HepG2 (cell line): ENCODE results near the gene KISS1R. TPM values are rescaled to one million over a fixed set of nuclear protein-coding genes. Genes with fewer than 3 reads are reported as not detected.
A peak's percentile ranks its signal among the peaks of the same experiment; 100 is the strongest.

Experiments
- ATF1 ChIP-seq: IDR thresholded peaks from 2 replicates; pipeline ENCODE4 v1.6.1; 2016; ENCODE audit warnings: mild to moderate bottlenecking, control low read depth
- BATF2 ChIP-seq: sonication (generic); formaldehyde crosslinking; IDR thresholded peaks from 2 replicates; pipeline ENCODE4 v1.8.0; 2022; ENCODE audit warnings: mild to moderate bottlenecking, missing genetic modification reagents, moderate library complexity
- CBFB ChIP-seq: sonication (generic); formaldehyde crosslinking; IDR thresholded peaks from 2 replicates; pipeline ENCODE4 v1.4.0; 2020; ENCODE audit warnings: missing genetic modification reagents
- DNMT3B ChIP-seq: conservative IDR thresholded peaks from 2 replicates; pipeline ENCODE4 v1.6.1; 2016; ENCODE audit warnings: missing biosample characterization, control low read depth
- EEA1 ChIP-seq: sonication (generic); formaldehyde crosslinking; IDR thresholded peaks from 2 replicates; pipeline ENCODE4 v1.5.1; 2020; ENCODE audit warnings: mild to moderate bottlenecking, missing genetic modification reagents, borderline replicate concordance
- FOXJ3 ChIP-seq: sonication (generic); formaldehyde crosslinking; IDR thresholded peaks from 2 replicates; pipeline ENCODE4 v1.4.0; 2020; ENCODE audit warnings: missing genetic modification reagents, mild to moderate bottlenecking, borderline replicate concordance
- GRHL1 ChIP-seq: sonication (generic); formaldehyde crosslinking; conservative IDR thresholded peaks from 2 replicates; pipeline ENCODE4 v1.8.0; 2022; ENCODE audit warnings: missing genetic modification reagents
- HDAC6 ChIP-seq: fragments of 200-600 bp; sonication (generic); IDR thresholded peaks from 2 replicates; pipeline ENCODE4 v1.7.0; 2017; ENCODE audit warnings: mild to moderate bottlenecking, antibody characterized with exemption, low read length, low read depth
- JDP2 ChIP-seq: sonication (generic); formaldehyde crosslinking; IDR thresholded peaks from 2 replicates; pipeline ENCODE4 v1.8.1; 2022; ENCODE audit warnings: missing genetic modification reagents, borderline replicate concordance
- TFDP1 ChIP-seq: IDR thresholded peaks from 2 replicates; pipeline ENCODE4 v1.6.1; 2016; ENCODE audit warnings: missing compliant biosample characterization, missing genetic modification reagents, borderline replicate concordance
- TOE1 ChIP-seq: sonication (generic); formaldehyde crosslinking; IDR thresholded peaks from 2 replicates; pipeline ENCODE4 v1.4.0; 2020; ENCODE audit warnings: mild to moderate bottlenecking, missing genetic modification reagents
- ZBTB39 ChIP-seq: sonication (generic); formaldehyde crosslinking; IDR thresholded peaks from 2 replicates; pipeline ENCODE4 v1.5.0; 2020; ENCODE audit warnings: missing genetic modification reagents
- ZNF276 ChIP-seq: sonication (generic); formaldehyde crosslinking; IDR thresholded peaks from 2 replicates; pipeline ENCODE4 v1.4.0; 2020; ENCODE audit warnings: mild to moderate bottlenecking, low read depth, missing genetic modification reagents
- ZNF660 ChIP-seq: sonication (generic); formaldehyde crosslinking; IDR thresholded peaks from 2 replicates; pipeline ENCODE4 v1.5.1; 2020; ENCODE audit warnings: mild to moderate bottlenecking, low read depth, missing genetic modification reagents, borderline replicate concordance
- ZNF691 ChIP-seq: sonication (generic); formaldehyde crosslinking; IDR thresholded peaks from 2 replicates; pipeline ENCODE4 v1.4.0; 2020; ENCODE audit warnings: missing genetic modification reagents, low read depth, mild to moderate bottlenecking, borderline replicate concordance
- ZNF780A ChIP-seq: sonication (generic); formaldehyde crosslinking; IDR thresholded peaks from 2 replicates; pipeline ENCODE4 v1.8.0; 2022; ENCODE audit warnings: mild to moderate bottlenecking, missing genetic modification reagents, moderate library complexity
- ZNF790 ChIP-seq: sonication (generic); formaldehyde crosslinking; IDR thresholded peaks from 2 replicates; pipeline ENCODE4 v1.8.0; 2022; ENCODE audit warnings: missing genetic modification reagents, mild to moderate bottlenecking, borderline replicate concordance
- ZNF83 ChIP-seq: sonication (generic); formaldehyde crosslinking; IDR thresholded peaks from 2 replicates; pipeline ENCODE4 v1.4.0; 2020; ENCODE audit warnings: missing genetic modification reagents, mild to moderate bottlenecking, borderline replicate concordance
- polyA plus RNA-seq, 8 experiments: library from polyadenylated mRNA; depleted of rRNA in 3 of 8; stranded (reverse) in 7 of 8; unstranded in 1 of 8; fragments of >200 nt; fragmentation: Illumina TruSeq in 4 of 8; extraction: Trizol in 4 of 8; gene quantifications; 2 replicates each; pipeline versions ENCODE4 v1.2.1 to v1.2.3, GENCODE V29; 2011 to 2016; ENCODE audit warnings: low read depth in 4 of 8, missing spikeins in 1 of 8, mixed read lengths in 1 of 8; ENCODE audit not compliant: insufficient read depth in 1 of 8
- total RNA-seq, 5 experiments: library from RNA; depleted of rRNA; stranded (reverse); fragments of >200 nt; fragmentation: Illumina TruSeq; extraction: Trizol; gene quantifications; 2 replicates each; pipeline ENCODE4 v1.2.3, GENCODE V29; 2016; ENCODE audit warnings: low read depth in 1 of 5

Gene KISS1R
- total and polyA plus RNA-seq, 2 of the 13 experiments (the other 11 are each of a cell fraction or from before 2014, with no cell fraction given): 1.1 to 10.2 TPM

- TF ChIP-seq TFDP1 (CRISPR knock-in tag): peak; percentile 10; the same call in 1 of the 2 replicates
- TF ChIP-seq TOE1 (CRISPR knock-in tag): 0 out of 2 replicates have a peak, but pooled peaks have one; percentile 21
- TF ChIP-seq ZNF691: no peak
- TF ChIP-seq HDAC6: no peak
- 0 out of 2 replicates have a peak, but pooled peaks have one; percentile 31 for TF ChIP-seq DNMT3B (CRISPR knock-in tag)
- TF ChIP-seq ZNF276 (CRISPR knock-in tag): no peak
- no peak for TF ChIP-seq ATF1
- no peak for TF ChIP-seq BATF2 (CRISPR knock-in tag)
- TF ChIP-seq JDP2 (CRISPR knock-in tag): no peak
- no peak for TF ChIP-seq EEA1 (CRISPR knock-in tag)
- 0 out of 2 replicates have a peak, but pooled peaks have one; percentile 77 for TF ChIP-seq ZNF83 (CRISPR knock-in tag)
- TF ChIP-seq ZNF660 (CRISPR knock-in tag): no peak
- no peak for TF ChIP-seq GRHL1 (CRISPR knock-in tag)
- peak; percentile 93 for TF ChIP-seq FOXJ3 (CRISPR knock-in tag)
- TF ChIP-seq CBFB: 0 out of 2 replicates have a peak, but pooled peaks have one; percentile 68
- TF ChIP-seq ZNF780A: no peak
- TF ChIP-seq ZBTB39 (CRISPR knock-in tag): no peak
- TF ChIP-seq ZNF790 (CRISPR knock-in tag): 0 out of 2 replicates have a peak, but pooled peaks have one; percentile 41
Observed at GRCh38 chr19:952680-953444, 35.7 kb downstream of the KISS1R start (continued).
